SW480 (cell line): ENCODE data around the gene ACCSL.

Experiments
- DNase-seq: peaks from one replicate; pipeline ENCODE4 v3.0.0-alpha.2; 2016; ENCODE audit warnings: low spot score

Gene ACCSL

DNA sequence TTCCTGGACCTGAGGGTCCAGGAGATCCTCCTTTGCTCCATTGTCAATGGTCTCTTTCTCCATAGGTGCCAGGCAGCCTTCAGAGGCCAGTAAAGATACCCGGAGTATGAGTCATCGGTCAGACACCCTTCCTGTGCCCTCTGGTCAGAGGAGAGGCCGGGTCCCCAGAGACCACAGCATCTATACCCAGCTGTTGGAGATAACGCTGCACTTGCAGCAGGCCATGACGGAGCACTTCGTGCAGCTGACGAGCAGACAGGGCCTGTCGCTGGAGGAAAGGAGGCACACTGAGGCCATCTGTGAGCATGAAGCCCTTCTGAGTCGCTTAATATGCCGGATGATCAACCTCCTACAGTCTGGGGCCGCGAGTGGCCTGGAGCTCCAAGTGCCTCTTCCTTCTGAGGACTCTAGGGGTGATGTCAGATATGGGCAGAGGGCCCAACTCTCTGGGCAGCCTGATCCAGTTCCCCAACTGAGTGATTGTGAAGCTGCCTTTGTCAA is at the start of gene ACCSL:
TSS of gene ACCSL (plus strand) at position 51 of the 501 bp plus-strand sequence. CDS start at position 107, 56 bp downstream.
- peak; percentile 10 for DNase-seq

DNA sequence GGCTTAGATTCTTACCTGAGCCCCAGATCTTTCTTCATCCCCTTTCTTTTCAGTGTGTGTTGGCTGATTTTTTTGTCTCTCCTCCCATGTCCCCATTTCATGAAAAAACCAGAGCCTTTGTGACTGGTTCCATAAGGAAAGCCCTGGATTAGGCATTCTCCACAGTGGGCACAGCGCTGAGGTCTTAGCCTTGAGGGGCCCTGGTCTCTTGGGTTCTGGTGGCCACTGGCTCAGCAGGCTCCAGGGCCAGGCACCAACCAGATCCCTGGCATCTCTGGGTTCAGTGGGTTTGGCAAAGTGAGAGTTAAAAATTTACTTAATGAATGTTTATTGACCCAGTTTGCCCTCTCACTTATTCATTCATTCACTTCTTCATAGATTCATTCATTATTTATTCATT is 49.5 kb upstream of the ACCSL start:
- DNase-seq = no peak

DNA sequence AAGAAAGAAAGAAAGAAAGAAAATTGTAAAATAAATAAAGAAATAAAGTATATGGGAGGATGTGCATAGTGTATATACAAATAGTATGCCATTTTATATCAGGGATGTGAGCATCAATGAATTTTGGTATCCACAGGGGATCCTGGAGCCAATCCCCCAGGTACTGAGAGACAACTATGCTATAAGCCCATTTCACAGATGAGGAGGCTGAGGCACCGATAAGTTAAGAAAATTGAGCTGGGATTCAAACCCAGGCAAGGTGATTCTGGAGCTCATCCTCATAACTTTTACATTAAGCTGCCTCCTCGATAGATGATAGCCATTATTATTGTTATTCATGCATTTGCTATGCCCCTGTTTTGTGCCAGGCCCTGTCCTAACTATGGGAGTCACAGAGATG is 47.0 kb upstream of the ACCSL start:
- no peak for DNase-seq

DNA sequence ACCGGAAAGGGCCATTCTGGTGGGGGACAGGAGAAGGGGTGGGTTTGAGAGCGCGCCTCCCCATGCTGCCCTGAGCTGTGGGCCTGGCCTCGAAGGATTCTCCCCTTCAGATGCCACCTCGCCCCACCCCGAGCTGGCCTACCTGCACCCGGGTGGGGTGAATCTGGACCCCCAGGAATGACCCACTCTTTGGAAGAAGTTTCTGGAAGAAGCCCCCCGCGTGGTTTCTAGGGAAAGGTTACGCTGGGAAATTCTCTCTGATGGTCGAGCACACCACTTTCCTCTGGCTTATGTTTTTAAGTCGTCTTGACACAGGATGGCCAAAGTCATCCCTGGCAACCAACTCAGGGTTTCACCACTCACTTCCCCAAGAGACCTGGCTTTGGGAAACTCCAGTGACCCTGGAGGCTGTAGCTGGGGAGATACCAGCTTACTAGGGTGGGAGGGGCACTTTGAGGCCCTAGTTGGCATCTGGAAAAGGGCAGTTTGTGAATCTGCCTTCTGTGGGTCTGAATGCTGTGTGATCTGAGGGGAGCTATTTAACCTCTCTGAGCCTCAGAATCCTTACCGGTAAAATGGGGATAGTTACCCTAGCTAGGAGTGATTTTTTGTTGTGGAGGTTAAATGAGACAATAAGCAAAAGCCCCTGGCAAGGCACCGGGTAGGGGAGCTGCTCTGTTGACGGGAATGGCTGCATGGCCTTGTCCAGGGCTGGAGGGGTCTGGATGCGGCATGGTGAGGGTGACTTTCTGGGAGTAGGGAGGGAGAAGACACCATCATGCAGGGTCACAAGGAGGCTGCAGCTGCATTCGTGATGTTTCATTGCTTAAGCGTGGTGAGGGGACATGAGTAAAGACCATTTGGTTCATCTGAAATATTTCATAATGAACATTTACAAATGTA is 45.3 kb upstream of the ACCSL start:
- no peak for DNase-seq

DNA sequence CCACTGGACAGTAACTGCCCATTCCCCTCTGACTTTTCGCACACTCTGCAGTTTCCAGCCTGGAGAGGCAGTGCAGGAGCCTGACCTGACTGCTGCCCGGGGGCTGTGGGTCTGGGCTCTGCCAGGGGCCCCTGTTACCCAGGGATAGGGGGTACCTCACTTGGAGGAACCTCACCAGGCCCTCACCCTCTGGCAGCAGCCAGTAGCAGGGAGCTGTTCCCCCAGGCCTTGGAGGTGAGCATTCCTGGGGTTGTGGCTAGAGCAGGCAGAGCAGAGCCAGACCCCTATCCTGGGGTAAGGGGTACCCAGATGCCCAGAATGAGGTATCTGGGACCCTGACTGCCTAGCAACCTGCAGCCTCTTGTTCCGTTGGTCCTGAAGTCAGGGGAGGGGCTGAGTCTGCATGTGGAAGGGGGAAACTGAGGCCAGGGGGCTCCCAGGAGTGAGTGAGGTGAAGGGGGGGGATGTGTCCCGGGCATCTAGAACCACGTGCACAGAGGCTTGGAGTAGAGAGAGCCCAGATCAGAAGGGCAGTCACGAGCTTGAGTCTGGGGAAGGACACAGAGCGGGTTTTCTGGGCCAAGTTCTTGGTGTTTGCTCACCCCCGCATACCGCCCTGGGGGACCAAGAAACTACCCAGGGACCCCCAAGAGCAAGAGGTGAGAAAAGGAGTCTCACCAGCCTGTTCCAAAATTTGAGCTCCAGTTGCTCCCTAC is 43.9 kb upstream of the ACCSL start:
- DNase-seq = no peak

DNA sequence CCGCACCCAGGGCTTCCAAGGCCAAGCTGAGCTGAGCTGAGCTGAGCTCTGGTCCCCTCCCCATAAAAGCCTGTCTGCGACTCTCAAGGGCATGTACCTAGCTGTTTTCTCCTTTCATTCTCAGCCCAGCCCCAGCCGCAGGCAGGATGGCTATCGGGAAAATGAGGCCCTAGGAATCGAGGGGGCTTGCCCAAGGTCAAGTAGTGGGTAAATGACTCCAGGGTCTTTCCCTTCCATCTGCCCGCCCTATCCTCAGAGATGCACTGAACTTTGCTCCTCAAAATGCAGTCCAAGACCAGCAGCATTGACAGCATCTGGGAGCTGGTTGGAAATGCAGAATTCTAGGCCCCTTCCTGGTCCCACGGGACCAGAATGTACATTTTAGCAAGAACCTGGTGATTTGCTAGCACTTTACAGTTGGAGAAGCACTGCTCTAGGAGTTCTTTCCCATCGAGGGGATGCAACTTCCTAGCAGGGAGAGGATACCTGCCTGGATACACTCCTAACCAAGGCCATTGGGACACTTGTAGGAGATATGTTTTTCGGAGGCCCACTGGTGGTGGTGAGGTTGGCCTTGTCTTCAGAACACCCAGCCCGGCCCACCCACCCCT is 43.2 kb upstream of the ACCSL start:
- no peak for DNase-seq

DNA sequence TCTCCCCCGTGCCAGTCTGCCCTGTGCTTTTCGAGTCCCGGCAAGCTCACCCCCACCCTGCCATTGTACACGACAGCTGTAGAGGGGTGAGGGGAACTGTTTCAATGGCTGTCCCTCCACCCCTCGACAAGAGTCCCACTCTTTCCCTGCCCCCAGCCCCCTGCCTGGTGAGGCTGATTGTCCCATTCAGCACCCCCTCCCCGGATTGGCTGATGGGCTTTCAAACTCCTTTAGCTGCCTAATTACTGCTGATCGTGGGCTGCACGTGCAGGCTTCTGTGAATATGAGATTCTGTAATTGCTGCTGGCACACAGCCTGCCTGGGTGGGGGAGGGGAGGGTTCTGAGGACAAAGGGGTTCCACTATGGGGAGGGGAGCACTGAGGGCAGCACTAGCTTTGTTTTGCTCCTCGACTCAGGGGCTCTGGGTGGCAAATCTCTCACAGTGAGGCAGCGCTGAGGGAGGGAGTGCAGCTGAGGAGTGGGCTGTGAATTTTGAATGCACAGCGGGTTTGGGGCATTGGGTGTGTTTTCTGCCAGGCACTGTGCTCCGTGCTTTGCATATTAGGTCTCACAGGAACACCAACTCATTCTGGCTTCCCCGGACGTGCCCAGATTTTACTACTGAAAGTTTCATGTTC is 42.6 kb upstream of the ACCSL start:
- no peak for DNase-seq

DNA sequence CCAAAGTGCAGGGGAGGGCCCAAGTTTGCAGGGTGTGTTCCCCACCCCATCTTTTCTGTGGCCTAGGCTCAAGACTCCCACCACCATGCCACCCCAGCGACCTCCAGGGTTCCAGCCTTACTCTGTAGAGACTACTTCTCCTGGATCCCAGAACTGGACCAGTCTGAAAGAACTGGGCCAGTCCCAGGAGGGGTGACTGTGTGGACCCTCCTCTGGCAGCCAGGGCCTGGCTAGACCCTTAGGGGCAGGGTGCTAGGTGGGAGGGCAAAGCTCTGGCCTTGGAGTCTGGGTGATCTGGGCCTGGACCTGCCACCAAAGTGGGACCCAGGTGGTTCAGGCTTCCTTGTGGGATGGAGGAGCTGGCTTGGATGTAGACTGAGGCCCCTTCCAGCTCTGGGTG is 41.8 kb upstream of the ACCSL start:
- DNase-seq = no peak

DNA sequence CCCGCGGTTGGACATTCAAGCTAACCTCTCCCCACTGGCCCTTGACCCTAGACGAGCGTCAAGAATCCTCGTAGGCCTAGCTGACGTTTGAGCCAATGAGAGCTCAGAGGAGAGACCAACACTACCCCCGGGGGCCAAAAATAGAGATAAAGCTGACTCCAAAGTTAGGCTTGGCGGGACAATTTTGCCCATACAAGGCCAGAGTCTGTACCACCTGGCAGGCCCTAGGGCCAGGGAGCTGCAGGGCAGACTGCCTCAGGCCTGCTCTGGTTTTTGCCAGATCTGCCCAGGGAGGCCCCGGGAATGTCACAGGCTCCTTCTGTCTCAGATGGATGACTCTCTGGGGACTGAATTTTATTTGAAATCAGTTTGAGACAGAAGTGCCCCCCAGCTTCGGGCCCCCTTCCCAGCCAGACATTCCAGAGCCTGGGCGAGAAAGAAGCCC is 40.8 kb upstream of the ACCSL start:
- DNase-seq = no peak

DNA sequence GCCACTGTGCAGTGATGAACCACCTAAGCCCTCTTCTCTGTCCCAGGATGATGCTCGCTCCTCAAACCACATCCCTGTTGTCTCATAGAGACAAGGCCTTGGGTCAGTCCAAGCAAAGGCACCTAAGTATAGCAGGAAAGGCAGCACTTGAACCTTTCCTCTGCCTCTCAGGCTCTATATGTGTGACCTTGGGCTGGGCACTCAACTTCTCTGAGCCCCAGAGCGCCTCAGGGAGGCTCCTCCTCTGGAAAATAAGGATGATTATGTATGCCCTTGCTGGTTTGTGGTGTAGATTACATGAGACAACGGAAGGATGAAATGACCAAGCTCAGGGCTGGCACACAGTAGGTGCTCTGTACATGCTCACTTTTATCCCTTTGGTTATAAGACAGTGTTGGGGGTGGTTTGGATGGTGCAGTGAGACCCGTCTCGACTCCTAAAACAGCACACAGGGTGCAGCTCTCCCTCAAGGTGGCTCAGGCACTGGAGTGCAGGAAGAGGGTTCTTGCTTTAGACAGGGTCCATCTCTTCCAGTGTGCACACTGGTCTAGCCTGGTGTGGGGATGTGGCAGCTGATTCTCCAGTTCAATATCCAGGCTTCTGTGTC is 40.2 kb upstream of the ACCSL start:
- no peak for DNase-seq

DNA sequence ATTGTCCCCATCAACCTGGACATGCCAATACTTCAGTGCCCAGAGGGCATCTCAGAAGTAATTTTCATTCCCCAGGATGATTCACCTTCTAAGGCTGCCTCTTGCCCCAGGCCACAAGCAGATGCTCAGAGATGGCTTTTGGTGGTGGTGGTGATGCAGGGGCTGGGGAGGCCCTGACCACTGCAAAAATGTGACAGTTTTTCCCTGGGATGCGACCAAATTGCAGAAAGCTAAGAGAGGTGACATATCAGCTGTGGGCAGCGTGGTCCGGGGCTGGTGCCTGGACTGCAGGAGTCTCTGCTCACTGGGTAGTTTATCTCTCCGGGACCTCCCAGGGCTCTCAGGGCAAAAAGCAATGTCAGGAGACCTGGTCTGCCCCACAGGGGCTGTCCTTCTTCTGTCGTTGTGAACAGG is 39.7 kb upstream of the ACCSL start:
- DNase-seq = no peak

DNA sequence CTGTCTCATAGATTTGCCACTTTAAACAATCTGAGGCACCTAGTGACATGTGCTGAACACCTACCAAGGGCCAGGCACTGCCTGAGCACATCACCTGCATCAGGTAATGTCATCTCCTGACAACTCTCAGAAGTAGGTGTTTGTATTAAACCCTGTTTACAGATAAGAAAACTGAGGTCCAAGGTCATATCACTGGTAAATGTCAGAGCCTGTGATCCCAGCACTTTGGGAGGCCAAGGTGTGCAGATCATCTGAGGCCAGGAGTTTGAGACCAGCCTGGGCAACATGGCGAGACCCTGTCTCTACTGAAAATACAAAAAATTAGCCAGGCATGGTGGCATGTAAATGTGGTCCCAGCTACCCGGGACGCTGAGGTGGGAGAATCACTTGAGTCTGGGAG is 39.1 kb upstream of the ACCSL start:
- DNase-seq = no peak

DNA sequence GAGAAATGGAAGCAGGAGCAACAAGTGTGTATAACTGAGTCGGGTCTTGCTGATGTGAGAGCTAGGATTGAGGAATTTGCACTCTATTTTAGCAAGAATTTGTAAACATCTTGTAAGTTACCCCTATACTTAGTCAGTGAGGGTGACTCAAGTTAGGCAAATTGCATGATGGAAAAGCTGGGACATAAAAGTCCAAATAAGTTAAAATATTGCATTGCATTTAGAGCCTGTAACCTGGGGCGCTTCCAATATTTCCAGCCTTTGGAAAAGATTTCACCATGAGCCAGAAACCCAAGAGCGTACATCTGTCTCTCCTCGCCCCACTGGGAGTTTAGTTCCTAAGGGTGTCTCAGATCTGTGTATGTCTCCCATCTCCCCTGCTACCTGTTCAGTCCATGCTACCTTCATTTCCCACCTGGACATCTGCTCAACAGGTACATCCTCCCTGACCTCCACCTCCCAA is 37.0 kb upstream of the ACCSL start:
- no peak for DNase-seq

DNA sequence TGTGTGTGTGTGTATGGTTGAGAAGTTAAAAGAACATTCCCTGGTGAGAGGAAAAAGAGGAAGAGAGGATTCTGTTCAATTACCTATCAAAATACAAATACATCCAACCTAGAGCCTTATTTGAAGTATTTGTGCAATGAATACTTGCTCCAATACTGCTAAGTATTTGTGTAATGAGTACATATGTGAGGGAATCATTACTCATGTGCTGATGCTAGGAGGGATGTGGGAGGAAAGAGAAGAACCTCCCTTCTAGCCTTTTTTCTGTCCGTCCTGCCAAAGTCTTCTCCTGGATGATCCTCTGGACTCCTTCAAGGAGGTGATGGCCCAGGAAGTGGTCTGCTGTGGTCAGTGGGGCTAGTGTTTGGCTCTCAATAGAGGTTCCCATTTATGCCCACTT is 36.0 kb upstream of the ACCSL start:
- no peak for DNase-seq

DNA sequence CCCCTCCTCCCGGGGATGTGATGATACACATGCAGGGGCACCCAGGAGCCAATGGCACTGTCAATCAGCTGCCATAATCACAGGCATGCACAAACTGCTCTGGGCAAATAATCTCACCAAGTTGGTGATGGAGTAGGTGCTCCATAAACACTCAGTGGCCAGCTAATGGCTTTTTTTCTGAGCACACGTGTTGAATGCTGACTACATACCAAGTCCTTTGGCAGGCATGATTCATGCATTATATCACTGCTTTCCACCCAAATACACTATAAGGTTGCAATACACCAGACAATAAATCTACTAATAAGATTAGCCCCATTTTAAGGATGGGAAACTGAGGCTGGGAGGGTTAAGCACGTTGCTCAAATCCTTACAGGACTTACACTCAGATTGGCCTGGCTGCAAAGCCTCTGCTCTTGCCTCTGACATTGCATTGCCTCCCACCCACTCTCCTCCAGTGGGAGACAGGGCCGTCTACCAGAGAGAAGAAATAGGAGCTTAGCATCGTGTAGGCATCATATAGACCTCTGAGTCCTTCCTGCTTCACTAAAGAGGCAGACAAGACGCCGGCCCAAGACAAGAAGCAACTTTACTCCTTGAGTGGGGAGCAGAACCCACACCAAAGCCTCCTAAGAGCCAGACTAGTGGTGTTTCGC is 32.7 kb upstream of the ACCSL start:
- no peak for DNase-seq

DNA sequence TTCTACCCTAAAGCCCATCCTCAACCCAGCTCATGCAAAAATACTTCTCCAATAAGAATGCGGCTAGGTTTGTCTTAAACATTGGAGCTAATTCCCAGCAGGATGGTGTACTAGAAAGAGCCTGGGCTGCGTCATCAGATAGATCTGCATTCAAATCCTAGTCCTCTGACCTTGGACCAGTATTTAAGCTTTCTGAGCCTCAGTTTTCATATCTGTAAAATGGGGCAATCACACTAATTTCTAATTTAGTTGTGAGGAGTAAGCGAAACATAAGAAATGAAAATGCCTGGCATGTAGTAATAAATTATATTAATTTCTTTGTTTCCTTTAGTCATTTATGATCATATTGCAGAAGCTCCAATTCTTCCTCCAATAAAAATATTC is 32.2 kb upstream of the ACCSL start:
- no peak for DNase-seq

DNA sequence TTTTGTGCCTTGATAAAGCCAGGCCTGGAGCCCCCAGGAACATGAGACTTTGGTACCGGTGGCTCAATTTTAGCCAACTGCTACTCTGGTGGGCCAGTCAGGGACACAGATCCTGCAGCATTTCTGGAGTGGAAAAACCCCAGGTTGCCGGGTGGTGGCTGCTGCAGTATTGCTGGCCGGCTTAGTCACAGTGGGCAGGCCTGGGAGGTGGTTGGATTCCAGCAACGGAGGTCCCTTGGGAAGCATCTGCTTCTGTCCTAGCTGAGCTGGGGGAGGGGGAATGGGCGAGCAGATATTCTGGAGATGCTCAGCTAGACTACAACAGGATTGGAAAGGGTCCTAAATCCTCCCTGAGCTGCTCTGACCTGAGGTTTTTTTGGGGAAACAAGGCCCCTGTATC is 31.6 kb upstream of the ACCSL start:
- DNase-seq = peak; percentile 34

DNA sequence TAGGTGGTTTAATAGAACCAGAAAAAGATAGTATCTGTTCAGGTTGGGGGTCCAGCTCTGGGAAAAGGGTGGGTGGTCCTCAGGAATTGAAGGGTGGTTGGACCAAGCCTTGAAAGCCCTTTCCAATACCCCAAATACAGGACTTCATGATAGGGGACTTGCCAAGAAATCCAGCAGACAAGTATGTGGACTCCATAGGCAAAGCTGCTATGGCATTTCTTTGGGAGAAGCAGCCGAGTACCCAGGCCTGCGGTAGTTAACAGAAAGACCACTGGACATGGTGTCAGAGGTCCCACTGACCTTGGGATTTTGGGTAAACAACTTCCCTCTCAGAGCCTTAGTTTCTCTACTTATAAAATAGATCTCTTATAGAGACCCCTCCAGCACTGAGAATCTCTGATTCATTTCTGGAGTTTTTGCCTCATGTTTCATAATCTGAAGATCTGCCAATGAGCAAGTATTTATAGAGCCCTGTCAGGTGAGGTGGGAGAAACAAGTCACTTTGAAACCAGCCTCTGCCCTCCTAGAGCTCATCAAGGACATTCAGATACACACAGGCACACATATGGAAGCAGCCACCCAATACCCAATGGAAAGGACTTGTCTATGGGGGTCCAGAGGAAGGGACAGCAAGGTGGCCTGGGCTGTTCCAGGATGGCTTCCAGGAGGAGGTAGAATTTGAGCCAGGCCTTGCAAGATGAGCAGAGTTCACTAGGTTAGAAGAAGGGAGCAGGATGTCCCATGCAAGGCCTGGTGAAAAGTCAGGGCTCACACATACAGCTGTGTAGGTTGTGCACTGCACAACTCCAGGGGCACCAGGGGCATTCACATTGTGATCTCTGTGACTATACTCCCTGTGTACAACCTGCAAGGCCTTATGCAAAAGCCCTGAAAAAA is 31.0 kb upstream of the ACCSL start:
- DNase-seq = no peak

DNA sequence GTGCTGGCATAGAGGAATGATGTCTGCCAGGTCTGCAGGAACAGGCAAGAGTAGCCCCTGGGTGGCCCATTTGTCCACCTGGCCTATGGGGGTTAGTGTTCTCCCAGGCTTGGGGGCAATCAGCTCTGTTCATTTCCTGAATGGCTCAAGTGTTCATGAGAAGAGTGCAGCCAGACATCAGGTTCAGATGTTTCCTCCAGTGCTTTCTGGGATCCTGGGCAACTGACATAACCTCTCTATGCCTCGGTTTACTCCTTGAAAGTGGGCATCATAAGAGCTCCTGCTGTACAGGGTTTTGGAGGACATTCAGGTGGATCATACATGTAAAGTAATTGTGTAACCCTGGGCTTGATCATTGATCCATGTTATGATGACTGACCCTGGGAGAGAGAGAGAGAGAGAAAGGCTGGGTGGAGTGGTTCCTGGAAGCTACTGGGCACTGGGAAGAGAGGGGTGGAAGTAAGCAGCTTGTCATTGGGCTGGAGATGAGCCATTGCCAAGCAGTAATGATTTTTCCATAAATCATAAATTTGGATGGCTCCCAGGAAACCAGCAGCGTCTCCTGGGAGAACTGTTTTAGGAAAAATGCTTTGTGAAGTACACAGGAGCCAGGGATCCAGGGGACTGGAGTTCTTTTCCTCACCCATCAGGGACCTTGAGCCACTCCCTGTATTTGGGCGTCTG is 30.2 kb upstream of the ACCSL start:
- DNase-seq = no peak

DNA sequence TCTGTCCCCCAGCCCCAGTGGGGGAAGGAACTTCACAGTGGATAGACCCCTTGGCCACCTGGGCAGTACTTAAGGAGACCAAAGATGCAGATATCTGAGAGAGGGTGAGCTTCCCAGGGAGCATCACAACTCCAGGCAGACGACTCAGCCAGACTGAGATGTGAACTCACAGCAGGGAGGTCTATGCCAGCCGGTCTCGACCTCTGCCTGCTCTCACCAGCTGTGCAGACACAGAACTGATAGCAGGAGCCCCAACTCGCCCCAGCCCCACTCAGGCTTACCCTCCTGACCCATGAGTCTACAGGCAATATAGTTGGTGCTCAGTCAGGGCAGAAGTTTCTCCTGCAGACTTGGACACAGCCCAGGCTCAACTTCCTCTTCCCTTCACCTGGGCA is 29.7 kb upstream of the ACCSL start:
- no peak for DNase-seq
